BE2C (cell line): ENCODE results near the gene STXBP1.

ENCODE experiments used
- DNase-seq: peaks from one replicate; pipeline ENCODE4 v3.0.0-alpha.2; 2020
- H3K27me3 ChIP-seq: fragments of 250-450 bp; sonication (Bioruptor Pico); 2 replicates; pipeline ENCODE4 v1.5.1; 2020; ENCODE audit warnings: mild to moderate bottlenecking
- H3K36me3 ChIP-seq: fragments of 250-450 bp; sonication (Bioruptor Pico); 2 replicates; pipeline ENCODE4 v1.5.1; 2020; ENCODE audit warnings: mild to moderate bottlenecking
- H3K4me1 ChIP-seq: fragments of 250-450 bp; sonication (Bioruptor Pico); 2 replicates; pipeline ENCODE4 v1.5.1; 2020
- H3K4me3 ChIP-seq: 2 replicates; pipeline ENCODE4 v1.5.1; 2011; ENCODE audit warnings: low read depth, low read length
- H3K9me3 ChIP-seq: fragments of 250-450 bp; sonication (Bioruptor Pico); 2 replicates; pipeline ENCODE4 v1.5.1; 2020
- CTCF ChIP-seq: IDR thresholded peaks from 2 replicates; pipeline ENCODE4 v1.5.1; 2012; ENCODE audit warnings: mild to moderate bottlenecking, low read depth, low read length

Gene STXBP1

GRCh38 chr9:127689329-127690000 lies 77.4 kb downstream of the STXBP1 start:
- no peak for DNase-seq
- no peak for TF ChIP-seq CTCF
- Histone ChIP-seq H3K27me3 (no peaks in the 10 kb centered on the region), H3K4me3 (no peak overlapping the region), H3K9me3 (no peaks in the 10 kb centered on the region), H3K36me3 (peaks cover 34% of the 10 kb centered on the region), H3K4me1 (no peaks in the 10 kb centered on the region)

DNA sequence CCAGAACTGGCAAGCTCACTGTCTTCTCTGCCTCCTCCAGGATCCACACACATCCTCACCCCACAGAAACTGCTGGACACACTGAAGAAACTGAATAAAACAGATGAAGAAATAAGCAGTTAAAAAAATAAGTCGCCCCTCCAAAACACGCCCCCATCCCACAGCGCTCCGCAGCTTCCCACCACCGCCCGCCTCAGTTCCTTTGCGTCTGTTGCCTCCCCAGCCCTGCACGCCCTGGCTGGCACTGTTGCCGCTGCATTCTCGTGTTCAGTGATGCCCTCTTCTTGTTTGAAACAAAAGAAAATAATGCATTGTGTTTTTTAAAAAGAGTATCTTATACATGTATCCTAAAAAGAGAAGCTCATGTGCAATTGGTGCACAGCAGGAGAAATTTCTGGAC lies 78.7 kb downstream of the STXBP1 start:
- Histone ChIP-seq H3K36me3 (peaks cover 33% of the 10 kb centered on the region), H3K4me3 (no peak overlapping the region), H3K9me3 (no peaks in the 10 kb centered on the region), H3K4me1 (no peaks in the 10 kb centered on the region), H3K27me3 (no peaks in the 10 kb centered on the region)
- TF ChIP-seq CTCF = no peak
- DNase-seq = no peak

DNA sequence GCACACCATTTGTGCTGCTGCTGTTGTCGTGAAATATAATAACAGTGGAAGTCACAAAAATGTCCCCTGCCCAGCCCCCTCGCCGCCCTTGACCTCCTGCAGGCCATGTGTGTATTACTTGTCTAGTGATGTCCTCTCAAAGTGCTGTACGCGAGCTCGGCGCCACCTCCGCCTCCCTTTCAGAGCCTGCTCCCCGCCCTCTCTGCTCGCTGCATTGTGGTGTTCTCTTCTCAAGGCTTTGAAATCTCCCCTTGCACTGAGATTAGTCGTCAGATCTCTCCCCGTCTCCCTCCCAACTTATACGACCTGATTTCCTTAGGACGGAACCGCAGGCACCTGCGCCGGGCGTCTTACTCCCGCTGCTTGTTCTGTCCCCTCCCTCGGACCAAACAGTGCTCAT lies 80.0 kb downstream of the STXBP1 start:
- Histone ChIP-seq H3K9me3 (no peaks in the 10 kb centered on the region), H3K27me3 (no peaks in the 10 kb centered on the region), H3K4me1 (no peaks in the 10 kb centered on the region), H3K4me3 (no peak overlapping the region), H3K36me3 (peaks cover 32% of the 10 kb centered on the region)
- no peak for DNase-seq
- TF ChIP-seq CTCF = no peak

DNA sequence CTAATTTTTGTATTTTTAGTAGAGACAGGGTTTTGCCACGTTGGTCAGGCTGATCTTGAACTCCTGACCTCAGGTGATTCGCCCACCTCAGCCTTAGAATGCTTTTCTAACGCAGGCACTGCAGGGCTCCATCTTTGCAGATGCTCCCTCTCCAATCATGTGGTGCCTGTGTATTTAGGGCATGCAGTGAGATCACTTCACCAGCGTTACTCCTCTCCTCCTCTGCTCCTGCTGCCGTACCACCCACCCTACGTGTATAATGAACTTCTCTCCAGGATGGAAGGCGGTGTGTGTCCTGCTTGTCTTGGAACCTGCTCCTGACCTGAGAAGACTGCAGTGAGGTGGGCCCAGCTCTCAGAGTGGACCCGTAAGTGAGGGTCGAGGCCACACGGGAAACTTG lies 81.1 kb downstream of the STXBP1 start:
- H3K9me3 ChIP-seq = no peaks in the 10 kb centered on the region
- no peaks in the 10 kb centered on the region for H3K27me3 ChIP-seq
- no peak for TF ChIP-seq CTCF
- no peaks in the 10 kb centered on the region for H3K4me1 ChIP-seq
- no peak for DNase-seq
- peaks cover 27% of the 10 kb centered on the region for H3K36me3 ChIP-seq
- H3K4me3 ChIP-seq = no peak overlapping the region

- H3K4me1 ChIP-seq = no peaks in the 10 kb centered on the region
- H3K4me3 ChIP-seq = no peak overlapping the region
- DNase-seq = no peak
- TF ChIP-seq CTCF = no peak
- peaks cover 21% of the 10 kb centered on the region for H3K36me3 ChIP-seq
- H3K27me3 ChIP-seq = no peaks in the 10 kb centered on the region
- no peaks in the 10 kb centered on the region for H3K9me3 ChIP-seq
Observed at GRCh38 chr9:127693697-127694096, 81.6 kb downstream of the STXBP1 start.

DNA sequence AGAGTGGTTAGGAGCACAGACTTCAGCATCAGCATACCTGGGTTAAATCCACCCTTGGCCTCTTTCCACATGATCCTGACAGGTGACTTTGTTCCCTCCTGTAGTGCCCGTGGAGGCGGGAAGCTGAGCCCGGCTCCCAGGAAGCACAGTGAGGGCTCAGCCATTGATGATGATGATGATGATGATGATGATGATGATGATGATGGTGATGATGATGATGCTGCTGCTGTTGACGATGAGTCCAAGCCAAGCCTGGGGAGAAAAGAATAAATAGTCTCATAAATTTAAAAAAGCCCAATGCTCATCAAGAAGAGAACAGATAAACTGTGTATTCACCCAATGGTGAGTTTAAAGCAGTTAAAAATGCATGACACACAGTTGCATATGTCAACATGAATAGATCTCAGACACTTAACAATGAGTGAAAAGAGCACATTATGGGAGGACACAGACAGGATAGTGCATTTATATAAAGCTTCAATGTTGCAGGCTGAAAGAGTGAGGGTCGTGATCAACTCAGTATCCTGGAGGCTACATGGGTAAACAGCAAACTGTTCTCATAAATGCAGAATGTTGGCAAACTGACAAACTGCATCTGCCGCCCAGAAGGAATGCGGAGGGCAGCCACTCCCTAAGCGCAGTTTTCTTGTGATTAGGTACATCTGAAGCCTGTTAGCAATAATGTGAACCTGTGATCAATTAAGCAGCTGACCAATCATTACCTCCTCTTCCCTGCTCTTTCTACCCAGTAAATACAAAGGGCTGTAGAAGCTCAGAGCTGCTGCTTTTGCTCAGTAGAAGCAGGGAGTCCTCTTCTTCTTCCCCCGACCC lies 83.0 kb downstream of the STXBP1 start:
- H3K36me3 ChIP-seq = peaks cover 10% of the 10 kb centered on the region
- H3K4me1 ChIP-seq = peaks cover under 1% of the 10 kb centered on the region; the same call in 1 of the 2 replicates
- H3K27me3 ChIP-seq = no peaks in the 10 kb centered on the region
- no peaks in the 10 kb centered on the region for H3K9me3 ChIP-seq
- TF ChIP-seq CTCF = no peak
- H3K4me3 ChIP-seq = no peak overlapping the region
- DNase-seq = no peak
